ENCODE measurements around the gene YTHDC2. TPM values are rescaled to one million over a fixed set of nuclear protein-coding genes. Genes with fewer than 3 reads are reported as not detected.
A peak's percentile ranks its signal among the peaks of the same experiment; 100 is the strongest.

Gene YTHDC2
- polyA plus RNA-seq (ENCODE audit: insufficient read length in 4 of 4): 10 to 100 TPM; 25.7 to 36.5 (median 33.1) TPM

GRCh38 chr5:113513384-113514288 lies at the start of gene YTHDC2:
Gene YTHDC2, plus strand, starts transcription at chr5:113513694. Its CDS starts 202 bp downstream, at chr5:113513896.
- DNase-seq (ENCODE audit: low read depth in 4 of 4, low spot score in 3 of 4): peak; percentile 68 to 79 (median 71)

DNA sequence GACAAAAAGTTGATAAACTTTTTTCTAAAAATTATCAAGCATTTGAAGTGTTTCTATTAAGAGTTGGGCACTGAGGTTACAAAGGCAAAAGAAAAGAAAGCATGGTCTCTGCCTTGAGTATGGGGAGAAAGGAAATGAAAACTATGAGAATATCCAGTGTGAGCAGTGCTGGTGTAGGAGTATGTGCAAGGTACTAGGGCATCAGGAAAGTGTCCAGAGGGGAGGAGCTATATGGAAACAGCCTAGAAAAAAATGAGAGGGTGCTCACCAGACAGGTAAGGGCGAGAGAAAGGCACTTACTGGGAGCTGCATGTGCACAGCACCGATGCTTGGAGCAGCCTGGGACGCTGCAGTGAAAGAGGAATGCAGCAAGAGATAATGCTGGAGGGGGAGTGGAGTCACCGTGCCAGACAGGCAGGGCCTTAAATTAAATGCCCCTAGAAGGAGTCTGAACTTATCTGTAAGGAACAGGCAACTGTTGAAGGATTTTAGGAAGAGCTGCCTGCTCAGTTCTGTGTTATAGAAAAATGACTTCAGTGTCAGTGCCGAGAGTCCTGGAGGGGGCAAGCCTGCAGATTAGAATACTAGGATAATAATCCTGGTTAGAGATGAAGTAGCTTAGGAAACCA lies 39.3 kb upstream of the YTHDC2 start:
- DNase-seq (ENCODE audit: low read depth in 4 of 4, low spot score in 3 of 4): no peak

DNA sequence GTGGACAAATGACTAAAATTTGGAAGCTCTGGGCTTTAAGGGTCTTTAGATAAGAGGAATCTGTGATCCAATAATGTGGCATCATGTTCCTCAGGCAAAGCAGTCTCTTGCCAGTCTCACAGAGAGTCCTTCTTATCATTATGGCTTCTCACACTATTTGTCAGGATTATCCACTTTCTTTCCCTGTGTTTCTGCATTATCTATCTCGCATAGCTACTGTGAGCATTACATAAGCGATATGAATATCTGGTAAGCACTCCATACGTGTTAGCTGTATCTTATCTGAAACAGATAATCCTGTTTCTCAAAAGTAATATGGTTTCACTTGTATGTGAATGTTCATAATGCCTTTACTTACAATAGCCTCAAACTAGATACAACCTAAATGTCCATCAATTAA lies 34.8 kb upstream of the YTHDC2 start:
- DNase-seq (ENCODE audit: low read depth in 4 of 4, low spot score in 3 of 4): no peak

GRCh38 chr5:113480243-113480642 lies 33.3 kb upstream of the YTHDC2 start:
- DNase-seq (ENCODE audit: low read depth in 4 of 4, low spot score in 3 of 4): no peak

- peak in 3 of 4 donors; percentile 10 to 33 (median 23) for DNase-seq (ENCODE audit: low read depth in 4 of 4, low spot score in 3 of 4)
Measured at GRCh38 chr5:113487416-113487780, 26.1 kb upstream of the YTHDC2 start.

DNA sequence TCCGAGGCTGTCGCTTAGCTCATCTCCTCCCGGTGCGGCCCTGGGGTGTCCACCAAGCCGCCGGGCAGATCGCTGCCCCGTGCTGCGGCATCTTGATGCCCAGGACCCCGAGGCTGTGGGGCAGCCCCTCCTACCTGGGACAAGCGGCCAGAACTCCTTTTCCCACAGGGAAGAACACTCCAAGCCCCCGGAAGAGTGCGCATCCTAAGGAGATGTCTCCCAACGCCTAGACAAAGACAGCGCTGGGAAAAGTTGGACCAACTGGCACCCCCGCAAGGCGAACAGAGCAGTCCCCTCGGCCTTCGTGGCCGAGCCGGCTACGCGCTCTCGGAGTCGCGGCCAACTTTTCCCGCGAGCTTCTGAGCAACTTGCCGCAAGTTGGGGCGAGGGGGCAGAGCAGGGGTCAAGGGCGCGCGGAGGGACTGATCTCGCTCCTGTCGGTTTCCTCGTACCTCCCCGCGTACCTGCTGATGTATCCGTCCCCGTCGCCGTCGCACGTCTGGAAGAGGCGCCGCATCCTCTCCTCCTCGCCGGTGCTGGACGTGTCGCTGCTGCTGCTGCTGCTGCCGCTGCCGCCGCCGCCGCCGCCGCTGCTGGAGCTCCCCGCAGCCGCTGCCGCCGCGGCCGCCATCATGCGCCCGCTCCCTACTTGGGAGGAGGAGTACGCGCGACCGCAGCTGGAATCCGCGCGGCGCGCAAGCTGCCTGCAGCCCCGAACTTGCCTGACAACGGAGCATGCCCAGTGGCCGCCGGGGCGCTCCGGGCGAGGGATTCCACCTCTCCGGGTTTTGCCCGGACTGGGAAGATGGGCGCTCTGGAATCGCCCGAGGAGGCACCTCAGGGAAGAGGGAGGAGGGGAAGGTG lies 25.5 kb upstream of the YTHDC2 start, which contains the start of gene MCC:
MCC (minus strand) TSS at position 673 of the 864 bp plus-strand sequence.
- DNase-seq (ENCODE audit: low read depth in 4 of 4, low spot score in 3 of 4): peak in 3 of 4 donors; percentile 70 to 72 (median 71)

- DNase-seq (ENCODE audit: low read depth in 4 of 4, low spot score in 3 of 4): peak in 1 of 4 donors; percentile 7
Measured at GRCh38 chr5:113488645-113489184, 24.8 kb upstream of the YTHDC2 start.

DNA sequence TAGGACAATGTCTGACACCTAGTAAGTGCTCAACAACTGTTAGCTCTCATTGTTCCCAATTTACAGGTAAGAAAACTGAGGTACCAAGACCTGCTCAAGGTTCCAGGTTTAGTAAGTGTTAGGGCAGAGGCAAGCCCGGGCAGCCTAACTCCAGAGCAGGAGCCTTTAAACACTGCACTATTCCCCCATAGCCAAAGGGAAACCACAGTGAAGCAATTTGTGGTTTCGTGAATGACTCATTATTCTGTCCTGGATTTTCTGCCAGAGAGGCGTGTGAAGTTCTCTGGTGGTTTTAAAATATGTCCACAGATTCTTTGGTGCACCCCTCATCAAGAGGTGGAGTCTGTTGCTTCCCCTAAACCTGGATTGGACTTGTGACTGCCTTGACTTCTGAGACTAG lies 24.2 kb upstream of the YTHDC2 start:
- DNase-seq (ENCODE audit: low read depth in 4 of 4, low spot score in 3 of 4): no peak

DNA sequence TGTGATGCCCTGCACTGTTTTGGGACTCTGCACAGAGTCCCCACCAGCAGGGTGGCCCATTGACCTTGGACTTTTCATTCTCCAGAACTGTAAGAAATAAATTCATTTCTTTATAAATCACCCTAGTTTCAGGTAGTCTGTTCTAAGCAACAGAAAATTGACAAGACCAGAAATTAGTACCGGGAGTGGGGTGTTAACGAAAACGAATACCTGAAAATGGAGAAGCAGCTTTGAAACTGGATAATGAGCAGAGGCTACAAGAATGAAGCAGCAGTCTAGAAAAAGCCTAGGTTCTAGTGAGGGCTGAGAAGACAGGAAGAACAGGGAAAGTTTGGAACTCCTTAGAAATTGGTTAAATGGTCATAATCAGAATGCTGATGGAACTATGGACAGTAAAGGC lies 23.2 kb upstream of the YTHDC2 start:
- DNase-seq (ENCODE audit: low read depth in 4 of 4, low spot score in 3 of 4): no peak

GRCh38 chr5:113491022-113491421 lies 22.5 kb upstream of the YTHDC2 start:
- DNase-seq (ENCODE audit: low read depth in 4 of 4, low spot score in 3 of 4): no peak

- no peak for DNase-seq (ENCODE audit: low read depth in 4 of 4, low spot score in 3 of 4)
Measured at GRCh38 chr5:113493446-113493845, 20.0 kb upstream of the YTHDC2 start.

DNA sequence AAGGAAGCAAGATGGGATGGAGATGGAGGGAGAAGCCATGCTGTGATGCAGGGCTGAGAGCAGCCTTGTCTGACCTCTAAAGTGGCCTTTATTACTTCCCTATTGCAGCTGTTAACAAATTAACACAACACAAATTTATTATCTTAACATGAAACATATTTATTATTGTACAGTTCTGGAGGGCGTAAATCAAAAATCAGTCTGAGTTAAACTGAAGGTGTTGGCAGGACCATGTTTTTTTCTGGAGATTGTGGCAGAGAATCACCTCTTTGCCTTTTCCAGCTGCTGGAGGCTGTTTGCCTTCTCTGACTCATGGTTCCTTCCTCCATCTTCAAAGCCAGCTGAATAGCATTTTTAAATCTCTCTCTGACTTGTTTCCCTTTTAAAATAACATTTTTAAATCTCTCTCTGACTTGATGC lies 18.1 kb upstream of the YTHDC2 start:
- DNase-seq (ENCODE audit: low read depth in 4 of 4, low spot score in 3 of 4): no peak

GRCh38 chr5:113502073-113502472 lies 11.4 kb upstream of the YTHDC2 start:
- DNase-seq (ENCODE audit: low read depth in 4 of 4, low spot score in 3 of 4): no peak

- DNase-seq (ENCODE audit: low read depth in 4 of 4, low spot score in 3 of 4): no peak
Measured at GRCh38 chr5:113503146-113503545, 10.3 kb upstream of the YTHDC2 start.

- DNase-seq (ENCODE audit: low read depth in 4 of 4, low spot score in 3 of 4): no peak
Measured at GRCh38 chr5:113505181-113505580, 8.3 kb upstream of the YTHDC2 start.

- no peak for DNase-seq (ENCODE audit: low read depth in 4 of 4, low spot score in 3 of 4)
Measured at GRCh38 chr5:113507601-113508000, 5.9 kb upstream of the YTHDC2 start.

DNA sequence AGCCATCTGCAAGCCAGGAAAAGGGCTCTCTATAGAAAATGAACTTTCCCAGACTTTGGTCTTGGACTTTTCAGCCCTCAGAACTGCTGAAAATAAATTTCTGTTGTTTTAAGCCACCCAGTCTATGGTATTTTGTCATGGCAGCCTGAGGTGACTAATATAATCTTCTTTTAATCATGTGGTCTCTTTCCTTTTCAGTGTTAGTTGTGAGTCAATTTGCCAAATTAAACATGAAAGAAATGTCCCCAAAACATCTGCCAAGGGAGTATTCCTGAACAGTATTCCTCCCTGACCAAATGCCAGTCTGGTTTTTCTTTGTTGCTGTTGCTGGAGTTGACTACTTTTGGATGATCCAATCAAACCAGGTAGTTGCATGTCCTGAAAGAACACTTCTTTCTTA lies 4.7 kb upstream of the YTHDC2 start:
- no peak for DNase-seq (ENCODE audit: low read depth in 4 of 4, low spot score in 3 of 4)

DNA sequence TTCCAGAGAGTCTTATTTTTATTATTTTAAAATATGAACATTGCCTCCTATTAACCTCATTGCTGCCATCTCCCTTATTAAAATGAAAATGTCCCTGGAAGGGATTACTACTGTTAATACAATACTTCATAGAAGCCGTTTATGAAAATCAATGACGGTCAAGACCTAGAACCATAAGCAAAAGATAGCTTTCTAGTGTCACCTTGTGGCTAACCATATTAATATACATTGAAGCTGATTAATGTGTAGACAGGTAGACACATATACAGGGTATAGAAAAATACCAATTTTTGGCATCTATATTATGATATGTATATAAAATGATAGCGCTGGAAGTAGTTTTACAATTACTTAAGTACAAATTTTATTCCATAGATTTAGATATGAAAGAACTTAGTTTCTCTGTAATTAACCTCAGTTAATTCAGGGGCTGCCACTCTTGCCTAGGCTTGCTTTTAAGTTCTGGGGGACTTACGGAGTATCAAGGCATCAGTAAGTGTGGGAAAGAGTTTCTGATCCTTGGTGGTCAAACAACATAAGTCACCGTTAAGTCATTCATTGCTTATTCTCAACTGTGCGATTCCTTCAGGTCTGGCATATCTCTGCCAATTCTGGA lies 2.5 kb upstream of the YTHDC2 start:
- no peak for DNase-seq (ENCODE audit: low read depth in 4 of 4, low spot score in 3 of 4)

DNA sequence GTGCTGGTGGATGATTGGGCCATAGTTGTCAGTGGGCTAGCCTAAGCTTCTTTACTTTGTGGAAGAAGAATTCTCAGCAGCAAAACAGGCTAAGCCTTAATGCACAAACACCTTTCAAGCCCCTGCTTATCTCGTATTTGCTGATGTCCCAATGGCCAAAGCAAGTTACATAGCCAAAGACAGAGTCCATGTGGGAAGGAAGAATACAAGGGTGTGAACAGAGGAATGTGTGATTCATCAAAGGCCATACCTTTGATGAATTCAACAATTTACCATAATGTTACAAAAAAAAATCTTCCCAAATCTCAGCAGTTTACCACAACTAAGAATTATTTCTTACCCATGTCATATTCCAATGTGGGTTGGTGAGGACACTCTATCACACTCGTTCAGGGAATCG lies 1.2 kb upstream of the YTHDC2 start:
- no peak for DNase-seq (ENCODE audit: low read depth in 4 of 4, low spot score in 3 of 4)

- DNase-seq (ENCODE audit: low read depth in 4 of 4, low spot score in 3 of 4): peak in 1 of 4 donors; percentile 23
Measured at GRCh38 chr5:113514289-113514635, 768 bp downstream of the YTHDC2 start.
